Activated B cell treated with CpG ODN at 0.5 μM for 24 hours (primary cell): ENCODE results near the gene STAT6. TPM values are rescaled to one million over a fixed set of nuclear protein-coding genes. Genes with fewer than 3 reads are reported as not detected.

ENCODE experiments used
- ATAC-seq: fragments of 200-7000 bp; cut with Tn5 transposase; one replicate; pipeline ENCODE4 v1.10.0; 2021; ENCODE audit warnings: low read depth, mild to moderate bottlenecking, moderate library complexity
- CTCF ChIA-PET: fragments of 350-600 bp; sonication (Branson Sonifier 250); formaldehyde crosslinking; loops from one replicate; lab custom pipeline; 2021; ENCODE audit warnings: antibody characterized with exemption; lab: Charles Lee
- POLR2A ChIA-PET: fragments of 350-600 bp; sonication (Branson Sonifier 250); formaldehyde crosslinking; loops from one replicate; lab custom pipeline; 2021; ENCODE audit warnings: antibody characterized with exemption; lab: Charles Lee
- DNase-seq: peaks from one replicate; pipeline ENCODE4 v3.0.0; 2022
- H3K27ac Mint-ChIP-seq: one replicate; pipeline ENCODE4 v1.8.0; 2020; ENCODE audit warnings: mixed read lengths
- H3K27me3 Mint-ChIP-seq: one replicate; pipeline ENCODE4 v1.8.0; 2021; ENCODE audit warnings: mixed read lengths
- H3K36me3 Mint-ChIP-seq: one replicate; pipeline ENCODE4 v1.8.0; 2021; ENCODE audit warnings: low read depth, mixed read lengths
- H3K4me1 Mint-ChIP-seq: one replicate; pipeline ENCODE4 v1.8.0; 2021; ENCODE audit warnings: mixed read lengths
- H3K4me3 Mint-ChIP-seq: one replicate; pipeline ENCODE4 v1.8.0; 2020; ENCODE audit warnings: mild to moderate bottlenecking, mixed read lengths
- H3K9me3 Mint-ChIP-seq: one replicate; pipeline ENCODE4 v1.8.0; 2020; ENCODE audit warnings: mixed read lengths
- intact Hi-C: fragments of 100-400 bp; cut with micrococcal nuclease; formaldehyde crosslinking; loops from one replicate; pipeline ENCODE4 v1.15.1; 2024
- total RNA-seq: library from RNA; stranded (reverse); gene quantifications from 2 replicates; pipeline ENCODE4 v1.2.3, GENCODE V29; 2022
- TF ChIP-seq, protein P1 (sequence below): fragments of 200-600 bp; IDR thresholded peaks from one replicate; pipeline ENCODE4 v1.8.0; 2022; ENCODE audit warnings: antibody characterized with exemption, mild to moderate bottlenecking

Gene STAT6
- total RNA-seq, 1 donor from 2014 or later = 745 TPM

DNA sequence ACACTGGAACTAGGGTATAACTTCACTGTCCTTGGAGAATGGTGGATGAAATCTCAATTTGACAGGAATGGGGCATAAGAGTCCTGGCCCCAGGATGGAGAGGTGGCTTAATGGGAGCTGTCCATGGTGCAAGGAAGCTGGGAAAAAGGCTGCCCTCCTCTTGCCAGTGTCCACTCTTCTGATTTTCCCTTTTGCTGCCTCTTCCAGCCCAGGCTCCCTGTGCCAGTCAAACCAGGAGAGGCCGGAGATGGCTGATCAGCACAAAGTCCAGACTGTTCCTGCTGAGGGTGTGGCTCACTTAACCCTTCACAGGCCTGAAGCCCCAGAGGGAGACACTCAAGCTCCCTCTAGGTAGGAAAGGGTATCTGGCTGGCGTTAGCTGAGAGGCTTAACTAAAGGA is 61.3 kb downstream of the STAT6 start, which contains the start of gene MYO1A:
TSS of gene MYO1A (minus strand) at position 240 of the 400 bp plus-strand sequence. CDS start 1,806 bp downstream, outside the sequence.
- Mint-ChIP-seq H3K36me3 (no peaks in the 10 kb centered on the region), H3K4me1 (peaks cover 22% of the 10 kb centered on the region), H3K4me3 (no peak within 1 kb of the TSS), H3K27ac (no peak within 1 kb of the TSS), H3K27me3 (no peaks in the 10 kb centered on the region), H3K9me3 (no peaks in the 10 kb centered on the region)
- ChIA-PET CTCF (interaction anchor here (2.0 kb wide), 1 partner anchor 11 kb away, joined by 7 read pairs; no protein-coding TSS in a partner anchor), POLR2A (interaction anchor here (1.0 kb wide), 1 partner anchor 11 kb away, joined by 11 read pairs; no protein-coding TSS in a partner anchor)
- DNase-seq (no peak), ATAC-seq (no peak)
- intact Hi-C loops = no loop called here
- TF ChIP-seq, protein P1, sequence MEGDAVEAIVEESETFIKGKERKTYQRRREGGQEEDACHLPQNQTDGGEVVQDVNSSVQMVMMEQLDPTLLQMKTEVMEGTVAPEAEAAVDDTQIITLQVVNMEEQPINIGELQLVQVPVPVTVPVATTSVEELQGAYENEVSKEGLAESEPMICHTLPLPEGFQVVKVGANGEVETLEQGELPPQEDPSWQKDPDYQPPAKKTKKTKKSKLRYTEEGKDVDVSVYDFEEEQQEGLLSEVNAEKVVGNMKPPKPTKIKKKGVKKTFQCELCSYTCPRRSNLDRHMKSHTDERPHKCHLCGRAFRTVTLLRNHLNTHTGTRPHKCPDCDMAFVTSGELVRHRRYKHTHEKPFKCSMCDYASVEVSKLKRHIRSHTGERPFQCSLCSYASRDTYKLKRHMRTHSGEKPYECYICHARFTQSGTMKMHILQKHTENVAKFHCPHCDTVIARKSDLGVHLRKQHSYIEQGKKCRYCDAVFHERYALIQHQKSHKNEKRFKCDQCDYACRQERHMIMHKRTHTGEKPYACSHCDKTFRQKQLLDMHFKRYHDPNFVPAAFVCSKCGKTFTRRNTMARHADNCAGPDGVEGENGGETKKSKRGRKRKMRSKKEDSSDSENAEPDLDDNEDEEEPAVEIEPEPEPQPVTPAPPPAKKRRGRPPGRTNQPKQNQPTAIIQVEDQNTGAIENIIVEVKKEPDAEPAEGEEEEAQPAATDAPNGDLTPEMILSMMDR = no peak

DNA sequence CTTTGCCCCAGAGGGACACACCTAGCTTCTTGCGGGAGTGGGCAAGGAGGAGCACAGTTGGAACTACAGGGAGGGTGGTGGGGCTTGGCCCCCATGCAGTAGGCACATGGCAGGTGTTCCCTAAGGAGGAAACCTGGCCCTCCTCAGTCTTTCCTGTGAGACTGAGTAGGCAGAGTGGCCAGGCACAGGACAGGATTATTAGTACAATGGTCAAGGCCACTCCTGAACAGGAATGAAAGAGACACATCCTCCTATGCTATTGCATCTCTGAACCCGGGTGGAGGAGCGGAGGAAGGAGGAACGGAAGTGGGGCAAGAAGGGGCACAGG is 62.1 kb downstream of the STAT6 start:
- Mint-ChIP-seq H3K4me1 (peaks cover 22% of the 10 kb centered on the region), H3K36me3 (no peaks in the 10 kb centered on the region), H3K27ac (no peak overlapping the region), H3K9me3 (no peaks in the 10 kb centered on the region), H3K4me3 (no peak overlapping the region), H3K27me3 (no peaks in the 10 kb centered on the region)
- DNase-seq (no peak), ATAC-seq (no peak)
- POLR2A ChIA-PET = no interaction called here
- TF ChIP-seq, protein P1 = no peak
- intact Hi-C loops = no loop called here
- CTCF ChIA-PET = interaction anchor here (2.0 kb wide), 1 partner anchor 12 kb away, joined by 7 read pairs; no protein-coding TSS in a partner anchor

DNA sequence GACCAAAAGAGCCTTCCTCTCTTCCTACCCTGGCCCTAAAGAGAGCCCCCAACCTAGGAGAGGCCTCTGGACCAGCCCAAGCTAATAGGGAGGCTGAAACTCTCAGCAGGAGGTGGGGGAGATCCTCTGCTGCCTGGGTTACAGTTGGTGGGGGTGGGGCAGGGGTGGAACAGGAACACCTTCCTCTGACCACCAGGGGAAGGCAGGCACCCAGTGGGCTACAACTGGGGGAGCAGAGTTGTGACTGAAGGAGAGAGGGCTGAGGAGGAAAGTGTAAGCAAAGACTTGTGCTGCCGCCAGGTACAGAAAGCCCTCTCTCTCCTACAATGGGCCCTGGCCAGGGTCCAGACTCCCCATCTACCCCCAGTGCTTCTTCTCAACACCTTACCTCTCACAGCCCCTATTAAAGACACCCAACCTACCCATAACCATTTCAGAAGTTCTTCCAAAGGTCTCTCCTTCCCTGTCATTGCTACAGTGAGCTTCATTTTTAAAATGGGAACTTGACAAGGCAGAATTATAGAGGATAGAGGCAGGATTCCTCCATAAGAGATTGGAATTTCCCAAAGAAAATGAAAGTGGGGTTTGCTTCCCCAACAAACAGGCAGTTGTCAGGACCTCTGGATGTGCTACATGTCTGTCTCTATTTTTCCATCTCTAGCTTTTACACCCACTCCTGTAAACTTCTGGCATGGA is 62.6 kb downstream of the STAT6 start:
- ChIA-PET CTCF (interaction anchor here (1.1 to 2.0 kb wide), 3 partner anchors 12 to 76 kb away, joined by 3 to 7 read pairs (median 5); partner anchors contain the start of gene STAT6), POLR2A (interaction anchor here (0.6 to 1.5 kb wide), 3 partner anchors 17 to 63 kb away, joined by 3 to 7 read pairs (median 6); partner anchors contain the start of gene STAT6)
- Mint-ChIP-seq H3K27ac (no peak overlapping the region), H3K4me1 (peaks cover 22% of the 10 kb centered on the region), H3K36me3 (no peaks in the 10 kb centered on the region), H3K4me3 (no peak overlapping the region), H3K27me3 (no peaks in the 10 kb centered on the region), H3K9me3 (no peaks in the 10 kb centered on the region)
- TF ChIP-seq, protein P1 = no peak
- DNase-seq = no peak
- no peak for ATAC-seq
- intact Hi-C loops = no loop called here

DNA sequence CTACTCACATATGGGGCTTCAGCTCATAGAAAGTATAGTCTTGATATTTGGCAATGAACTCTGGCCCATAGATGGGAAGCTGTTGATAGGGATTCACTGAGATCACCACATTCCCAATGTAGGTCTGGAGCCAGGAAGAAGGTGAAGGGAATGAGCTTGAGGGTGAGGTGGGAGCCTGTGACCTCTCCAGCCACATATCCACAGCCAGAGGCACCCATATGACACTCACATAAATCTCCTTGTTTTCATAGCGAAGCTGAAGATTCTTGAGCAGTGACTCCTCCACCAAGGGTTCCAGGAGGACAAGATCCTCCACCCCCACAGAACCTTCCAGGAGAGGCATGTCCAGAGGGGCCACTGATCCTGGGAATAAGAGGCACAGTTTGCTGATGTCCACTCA is 63.2 kb downstream of the STAT6 start:
- Mint-ChIP-seq H3K36me3 (no peaks in the 10 kb centered on the region), H3K27ac (no peak overlapping the region), H3K4me1 (peaks cover 22% of the 10 kb centered on the region), H3K4me3 (no peak overlapping the region), H3K27me3 (no peaks in the 10 kb centered on the region), H3K9me3 (no peaks in the 10 kb centered on the region)
- TF ChIP-seq, protein P1 = no peak
- no peak for DNase-seq
- ATAC-seq = no peak
- ChIA-PET POLR2A (interaction anchor here (0.6 to 1.6 kb wide), 5 partner anchors 8 to 63 kb away, joined by 3 to 7 read pairs (median 6); partner anchors contain the start of gene STAT6), CTCF (interaction anchor here (1.1 to 1.2 kb wide), 2 partner anchors 64 to 76 kb away, joined by 3 to 5 read pairs; partner anchors contain the start of gene STAT6)
- intact Hi-C loops = loop anchor here (2.0 kb wide), 1 partner anchor 15 kb away; no protein-coding TSS in a partner anchor
